B cell (primary cell): ENCODE measurements around the gene CREB3. TPM values are rescaled to one million over a fixed set of nuclear protein-coding genes. Genes with fewer than 3 reads are reported as not detected.
A peak's percentile ranks its signal among the peaks of the same experiment; 100 is the strongest.

Experiments
- ATAC-seq: fragments of 200-7000 bp; cut with Tn5 transposase; one replicate; pipeline ENCODE4 v1.10.0; 2021; ENCODE audit warnings: low read depth, mild to moderate bottlenecking, moderate number of reproducible peaks, moderate library complexity
- CTCF ChIA-PET: fragments of 350-600 bp; sonication (Branson Sonifier 250); formaldehyde crosslinking; loops from one replicate; lab custom pipeline; 2021; ENCODE audit warnings: antibody characterized with exemption, inconsistent platforms; lab: Charles Lee
- POLR2A ChIA-PET: fragments of 350-600 bp; sonication (Branson Sonifier 250); formaldehyde crosslinking; loops from one replicate; lab custom pipeline; 2021; ENCODE audit warnings: antibody characterized with exemption; lab: Charles Lee
- DNase-seq: peaks from one replicate; pipeline ENCODE4 v3.0.0; 2013
- H2AFZ ChIP-seq: 2 replicates; pipeline ENCODE4 v1.6.1; 2012; ENCODE audit warnings: mild to moderate bottlenecking, low read depth, low read length; ENCODE audit not compliant: insufficient read depth, poor library complexity, severe bottlenecking
- H3K27ac ChIP-seq, 2 donors: 1 replicate in 1 of 2; 2 replicates in 1 of 2; pipeline ENCODE4 v1.5.1; 2012 to 2013; ENCODE audit warnings: low read length in 2 of 2, mild to moderate bottlenecking in 2 of 2, moderate library complexity in 1 of 2
- H3K27me3 ChIP-seq, 4 experiments: fragments of 200-600 bp in 1 of 4; sonication (generic) in 1 of 4; replicated peaks in 1 of 4; 1 replicate in 2 of 4; 2 replicates in 2 of 4; pipeline versions ENCODE4 v1.6.1 to v1.7.0; 2013 to 2016; ENCODE audit warnings: low read length in 3 of 4, mild to moderate bottlenecking in 2 of 4, mixed read lengths in 1 of 4, moderate library complexity in 1 of 4; ENCODE audit not compliant: insufficient read depth in 4 of 4, control insufficient read depth in 3 of 4; ENCODE audit errors: control extremely low read depth in 1 of 4
- H3K36me3 ChIP-seq, 2 experiments: replicated peaks in 1 of 2; 1 replicate in 1 of 2; 2 replicates in 1 of 2; pipeline versions ENCODE4 v1.6.1 to v1.7.1; 2013; ENCODE audit warnings: low read length in 1 of 2; ENCODE audit not compliant: insufficient read depth in 2 of 2, control insufficient read depth in 1 of 2; ENCODE audit errors: control extremely low read depth in 1 of 2, extremely low read depth in 1 of 2
- H3K4me1 ChIP-seq, 2 donors: fragments of 200-600 bp in 1 of 2; sonication (generic) in 1 of 2; 1 replicate in 1 of 2; 2 replicates in 1 of 2; pipeline versions ENCODE4 v1.5.1 to v1.6.1; 2013 to 2017; ENCODE audit warnings: low read length in 2 of 2; ENCODE audit not compliant: control insufficient read depth in 2 of 2, insufficient read depth in 2 of 2
- H3K4me2 ChIP-seq: replicated peaks from 2 replicates; pipeline ENCODE3; 2012; ENCODE audit warnings: mild to moderate bottlenecking, low read depth, low read length; ENCODE audit not compliant: poor library complexity, severe bottlenecking
- H3K4me3 ChIP-seq, 5 experiments: fragments of 200-600 bp in 1 of 5; sonication (generic) in 1 of 5; 1 replicate in 3 of 5; 2 replicates in 2 of 5; pipeline versions ENCODE4 v1.5.1 to v1.7.0; 2011 to 2016; ENCODE audit warnings: low read length in 4 of 5, mild to moderate bottlenecking in 4 of 5, low read depth in 2 of 5, control low read depth in 1 of 5, moderate library complexity in 1 of 5; ENCODE audit not compliant: insufficient read depth in 1 of 5; ENCODE audit errors: control extremely low read depth in 1 of 5, extremely low read depth in 1 of 5
- H3K79me2 ChIP-seq: fragments of 200-600 bp; sonication (generic); one replicate; pipeline ENCODE4 v1.6.0; 2016; ENCODE audit warnings: low read length; ENCODE audit not compliant: control insufficient read depth, insufficient read depth
- H3K9ac ChIP-seq: fragments of 200-600 bp; sonication (generic); 2 replicates; pipeline ENCODE4 v1.6.1; 2017; ENCODE audit warnings: mild to moderate bottlenecking, low read length, moderate library complexity
- H3K9me3 ChIP-seq, 3 donors: one replicate each; pipeline versions ENCODE4 v1.6.1 to v1.7.1; 2013; ENCODE audit warnings: low read length in 2 of 3; ENCODE audit not compliant: control insufficient read depth in 2 of 3, insufficient read depth in 1 of 3; ENCODE audit errors: control extremely low read depth in 1 of 3
- H4K20me1 ChIP-seq: 2 replicates; pipeline ENCODE4 v1.6.0; 2012; ENCODE audit warnings: mild to moderate bottlenecking, low read length; ENCODE audit not compliant: insufficient read depth, control insufficient read depth, poor library complexity, severe bottlenecking
- H3K27ac Mint-ChIP-seq: one replicate; pipeline ENCODE4 v1.8.0; 2021; ENCODE audit warnings: mixed read lengths
- H3K27me3 Mint-ChIP-seq: one replicate; pipeline ENCODE4 v1.8.0; 2021; ENCODE audit warnings: mixed read lengths
- H3K4me1 Mint-ChIP-seq: one replicate; pipeline ENCODE4 v1.8.0; 2021; ENCODE audit warnings: mixed read lengths
- H3K4me3 Mint-ChIP-seq: one replicate; pipeline ENCODE4 v1.8.0; 2021; ENCODE audit warnings: mixed read lengths
- H3K9me3 Mint-ChIP-seq: one replicate; pipeline ENCODE4 v1.8.0; 2022; ENCODE audit warnings: mixed read lengths; ENCODE audit not compliant: insufficient read depth
- CTCF ChIP-seq: fragments of 200-600 bp; IDR thresholded peaks from one replicate; pipeline ENCODE4 v1.8.0; 2022; ENCODE audit warnings: antibody characterized with exemption, mild to moderate bottlenecking
- EZH2 ChIP-seq: IDR thresholded peaks from 2 replicates; pipeline ENCODE4 v1.6.1; 2012; ENCODE audit warnings: borderline replicate concordance, low read depth, mild to moderate bottlenecking, moderate library complexity, low read length; ENCODE audit not compliant: insufficient read depth, poor library complexity, severe bottlenecking
- WGBS: methylation state at CpG from one replicate; pipeline ENCODE4 v1.1.5; 2013; ENCODE audit warnings: missing lambda C conversion rate; ENCODE audit not compliant: insufficient coverage; 5-methylcytosine and 5-hydroxymethylcytosine counted together
- intact Hi-C: fragments of 100-400 bp; cut with micrococcal nuclease; formaldehyde crosslinking; loops from one replicate; pipeline ENCODE4 v1.10.0; 2022
- polyA plus RNA-seq: library from polyadenylated mRNA; depleted of rRNA; stranded (reverse); fragments of >200 nt; gene quantifications from 2 replicates; pipeline ENCODE4 v1.2.3, GENCODE V29; 2012
- total RNA-seq, 2 donors: library from RNA; stranded (reverse); fragments of 120-200 nt in 1 of 2; gene quantifications; 1 replicate in 1 of 2; 2 replicates in 1 of 2; pipeline versions ENCODE4 v1.2.3 to v1.2.4, GENCODE V29; 2013 to 2022

CREB3 gene
- total and polyA plus RNA-seq, 2 donors (not counting 1 experiment from before 2014, with no cell fraction given), result 12.3 to 20.7 TPM

- ATAC-seq (no peak), DNase-seq (peak; percentile 36)
- H3K4me3 Mint-ChIP-seq, result peak overlapping the region; percentile 88
- no peak for TF ChIP-seq CTCF
- no peak for TF ChIP-seq EZH2
- Histone ChIP-seq H3K27me3 (no peaks in the 10 kb centered on the region), H3K9ac (peak overlapping the region; percentile 83), H3K36me3 (no peaks in the 10 kb centered on the region), H3K4me2 (peak overlapping the region; percentile 99), H3K27ac (no peak overlapping the region), H3K4me1 (peaks cover 3 to 17% of the 10 kb centered on the region in 2 donors), H3K4me3 (peak overlapping the region; percentile 56 to 89 (median 67)), H2AFZ (peak overlapping the region; percentile 87), H3K79me2 (no peaks in the 10 kb centered on the region), H3K9me3 (no peaks in the 10 kb centered on the region), H4K20me1 (no peaks in the 10 kb centered on the region)
- CTCF ChIA-PET, result interaction anchor here (0.7 to 10.0 kb wide), 8 partner anchors 14 to 76 kb away, joined by 3 to 195 read pairs (median 6); partner anchors contain the start of genes CCDC107, CD72, CREB3 and RMRP
- POLR2A ChIA-PET, result interaction anchor here (0.6 to 2.5 kb wide), 7 partner anchors 13 to 1739 kb away, joined by 3 to 11 read pairs (median 3); partner anchors contain the start of genes CA9, CCDC107, CREB3 and RMRP
- peaks cover 11% of the 10 kb centered on the region for H3K4me1 Mint-ChIP-seq
- peak overlapping the region; percentile 26 for H3K27ac Mint-ChIP-seq
- intact Hi-C loops, result loop anchor here (1.0 kb wide), 1 partner anchor 31 kb away; no protein-coding TSS in a partner anchor
- WGBS, result 0% methylated on average over 14 of the region's 21 CpGs
- H3K27me3 Mint-ChIP-seq, result no peaks in the 10 kb centered on the region
- H3K9me3 Mint-ChIP-seq, result no peaks in the 10 kb centered on the region
These were observed 42.2 kb upstream of the CREB3 start for GRCh38 chr9:35690294-35690613.

DNA sequence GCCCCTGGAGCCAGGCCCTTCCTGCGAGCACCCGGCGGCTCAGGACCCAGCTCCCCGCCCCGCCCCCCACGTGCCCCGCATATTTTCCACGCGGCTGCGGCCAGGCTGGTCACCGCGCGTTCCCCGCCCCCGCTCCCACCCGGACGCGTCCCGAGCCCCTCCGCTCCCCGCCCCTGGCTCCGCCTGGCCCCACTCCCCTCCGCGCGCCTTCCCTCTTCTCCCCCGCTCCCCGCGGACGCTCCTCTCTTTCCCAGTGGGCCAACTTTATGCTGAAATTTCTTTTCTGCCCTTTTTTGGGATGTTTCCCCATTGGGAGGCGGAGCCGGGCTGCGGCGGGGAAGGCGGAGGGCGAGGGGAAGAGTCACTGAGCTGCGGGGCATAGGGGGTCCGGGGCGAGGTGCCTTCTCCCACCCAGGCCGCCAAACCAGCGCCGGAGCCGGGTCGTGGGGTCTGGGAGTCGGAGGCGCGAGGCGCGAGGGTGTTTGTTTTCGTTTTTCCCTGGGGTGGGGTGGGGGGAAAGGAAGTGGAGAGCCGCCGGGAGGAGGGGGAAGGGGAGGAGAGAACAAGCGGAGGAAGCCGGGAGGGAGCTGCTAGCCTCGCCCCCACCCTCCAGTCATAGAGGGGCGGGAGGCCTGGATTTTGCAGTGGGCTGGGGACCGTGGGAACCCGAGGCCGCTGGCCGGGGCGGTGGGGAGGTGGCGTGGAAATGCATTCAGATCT, 41.7 kb upstream of the CREB3 start:
- TF ChIP-seq EZH2 (no peak), CTCF (no peak)
- DNase-seq, result peak; percentile 38
- Mint-ChIP-seq H3K4me3 (peak overlapping the region; percentile 88), H3K27me3 (no peaks in the 10 kb centered on the region), H3K9me3 (no peaks in the 10 kb centered on the region), H3K27ac (peak overlapping the region; percentile 65), H3K4me1 (peaks cover 11% of the 10 kb centered on the region)
- WGBS, result under 1% methylated on average over 45 of the region's 61 CpGs
- peak; percentile 48 for ATAC-seq
- Histone ChIP-seq H3K79me2 (no peaks in the 10 kb centered on the region), H3K4me3 (peak overlapping the region; percentile 18 to 89 (median 67)), H3K9me3 (no peaks in the 10 kb centered on the region), H4K20me1 (no peaks in the 10 kb centered on the region), H3K4me1 (peaks cover 3 to 17% of the 10 kb centered on the region in 2 donors), H3K27ac (peak overlapping the region in 1 of 2 donors; percentile 65), H3K4me2 (peak overlapping the region; percentile 99), H3K27me3 (no peaks in the 10 kb centered on the region), H3K36me3 (peaks cover 0 to 2% of the 10 kb centered on the region in 2 experiments), H2AFZ (peak overlapping the region; percentile 87), H3K9ac (peak overlapping the region; percentile 83)
- POLR2A ChIA-PET, result interaction anchor here (0.6 to 2.5 kb wide), 9 partner anchors 13 to 1738 kb away, joined by 3 to 11 read pairs (median 3); partner anchors contain the start of genes CA9, CCDC107, CREB3 and RMRP
- intact Hi-C loops, result loop anchor here (1.0 kb wide), 1 partner anchor 31 kb away; no protein-coding TSS in a partner anchor
- CTCF ChIA-PET, result interaction anchor here (0.7 to 10.0 kb wide), 10 partner anchors 15 to 76 kb away, joined by 3 to 195 read pairs (median 6); partner anchors contain the start of genes CCDC107, CD72, CREB3 and RMRP
